ENCODE results near the gene SPP2. TPM values are rescaled to one million over a fixed set of nuclear protein-coding genes. Genes with fewer than 3 reads are reported as not detected.

The SPP2 gene
- polyA plus RNA-seq, 12 donors = 0.59 TPM; not detected in 11

DNA sequence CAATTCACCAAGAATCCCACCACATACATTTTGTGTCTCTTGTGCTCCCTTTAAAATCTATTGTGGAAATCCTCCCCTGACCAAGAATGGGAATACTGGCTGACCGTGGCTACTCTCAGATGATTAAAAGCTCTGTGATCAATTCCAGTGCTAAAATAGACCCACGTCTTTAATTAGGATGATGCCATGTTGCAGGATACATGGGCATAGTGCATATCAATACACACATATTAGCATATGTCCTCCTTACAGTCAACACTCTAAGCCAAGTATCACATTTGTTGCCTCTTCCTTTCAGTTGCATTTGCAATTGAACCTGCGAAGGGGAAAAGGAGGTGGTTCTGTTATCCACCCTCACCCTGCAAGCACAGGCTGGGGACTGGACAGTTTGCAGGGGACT, 41.8 kb downstream of the SPP2 start:
- no peak for DNase-seq

DNA sequence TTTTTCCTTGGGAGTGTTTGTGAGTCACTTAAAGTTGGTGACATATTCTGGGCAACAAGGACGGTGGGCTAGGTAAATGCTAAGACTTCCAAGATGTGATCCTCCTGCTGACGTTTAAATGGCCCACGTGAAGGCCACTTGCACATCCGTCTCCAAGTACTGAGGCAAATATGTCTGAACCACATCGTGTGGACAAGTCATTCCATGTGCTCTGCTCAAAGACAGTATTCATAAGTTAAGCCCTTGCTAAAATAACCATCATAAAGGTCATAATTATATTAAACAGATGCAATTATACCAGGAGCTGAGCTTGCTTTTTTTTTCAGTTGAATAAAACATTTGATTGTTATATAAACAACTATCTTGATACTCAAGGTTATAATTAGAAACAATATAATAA, 44.8 kb downstream of the SPP2 start:
- no peak for DNase-seq

DNA sequence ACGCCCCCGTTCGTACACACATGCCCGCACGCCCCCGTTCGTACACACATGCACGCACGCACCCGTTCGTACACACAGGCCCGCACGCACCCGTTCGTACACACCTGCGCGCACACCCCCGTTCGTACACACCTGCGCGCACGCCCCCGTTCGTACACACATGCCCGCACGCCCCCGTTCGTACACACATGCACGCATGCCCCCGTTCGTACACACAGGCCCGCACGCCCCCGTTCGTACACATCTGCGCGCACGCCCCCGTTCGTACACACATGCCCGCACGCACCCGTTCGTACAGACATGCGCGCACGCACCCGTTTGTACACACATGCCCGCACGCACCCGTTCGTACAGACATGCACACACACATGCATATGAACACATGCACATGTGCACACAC, 45.7 kb downstream of the SPP2 start:
- no peak for DNase-seq

DNA sequence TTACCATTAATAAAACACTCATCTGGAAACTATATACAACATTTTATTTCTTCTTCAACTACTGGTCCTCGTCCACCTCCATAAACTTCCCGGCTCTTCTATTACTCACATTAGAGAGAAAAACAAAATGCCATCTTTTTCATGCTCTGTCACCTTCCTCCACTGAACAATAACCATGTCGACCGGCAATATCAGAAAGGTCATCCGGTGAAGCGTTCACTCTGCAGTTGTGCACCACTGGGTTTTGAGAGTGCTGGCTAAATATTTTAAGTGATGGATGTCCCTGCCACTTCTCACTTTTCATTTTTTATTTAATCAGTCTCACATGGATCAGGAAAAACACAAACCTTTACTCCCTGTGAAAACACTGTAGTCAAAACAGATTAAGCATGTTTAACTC, 48.2 kb downstream of the SPP2 start:
- no peak for DNase-seq

DNA sequence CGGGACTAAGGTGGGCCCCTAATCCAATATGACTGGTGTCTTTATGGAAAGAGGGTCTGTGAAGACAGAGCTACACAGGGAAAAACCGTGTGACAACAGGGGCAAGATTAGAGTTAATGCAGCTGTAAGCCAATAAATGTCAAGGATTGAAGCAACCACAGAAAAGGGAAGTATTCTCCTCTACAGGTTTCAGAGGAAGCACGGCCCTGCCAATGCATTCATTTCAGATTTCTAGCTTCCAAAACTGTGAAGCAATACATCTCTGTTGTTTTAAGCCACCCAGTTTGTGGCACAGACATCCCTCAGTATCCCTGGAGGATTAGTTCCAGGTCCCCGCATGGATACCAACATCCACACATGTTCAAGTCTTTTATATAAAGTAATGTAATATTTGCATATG, 48.8 kb downstream of the SPP2 start:
- no peak for DNase-seq

DNA sequence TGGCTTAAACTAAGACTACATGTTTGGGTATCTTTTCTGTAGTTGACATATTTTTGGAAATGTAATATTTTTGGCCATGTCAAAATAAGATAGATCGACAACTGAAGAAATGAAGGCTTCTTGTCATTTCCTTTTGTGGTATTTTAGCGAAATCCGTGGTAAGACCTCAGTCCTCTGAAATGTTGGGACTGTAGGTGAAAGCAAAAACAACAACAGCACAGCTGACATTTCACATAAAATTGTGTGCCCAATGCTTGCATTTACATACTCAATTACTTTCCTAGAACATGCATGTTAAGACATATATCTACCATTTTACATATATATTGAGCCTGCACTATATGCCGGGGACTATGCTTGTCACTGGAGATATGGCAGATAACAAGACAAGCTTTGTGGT, 50.2 kb downstream of the SPP2 start:
- DNase-seq = no peak

DNA sequence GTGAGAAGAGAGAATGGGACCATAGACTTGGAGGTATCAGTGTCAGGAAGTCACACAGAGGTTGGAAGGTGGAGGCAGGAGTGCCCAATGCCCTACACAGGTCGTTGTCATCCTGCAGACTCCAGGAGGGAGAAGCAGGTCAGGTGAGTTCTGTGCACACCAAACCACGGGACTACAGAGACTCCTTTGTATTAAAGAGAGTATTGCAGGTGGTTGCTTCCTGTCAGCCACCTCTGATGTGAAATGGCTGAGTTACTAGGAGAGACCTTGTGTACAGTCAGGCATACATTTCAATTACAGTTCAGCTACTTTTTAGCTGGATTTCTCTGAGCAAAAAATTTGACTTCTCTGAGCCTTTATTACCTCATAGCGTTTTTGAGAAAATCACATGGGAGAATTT, 51.6 kb downstream of the SPP2 start:
- no peak for DNase-seq

DNA sequence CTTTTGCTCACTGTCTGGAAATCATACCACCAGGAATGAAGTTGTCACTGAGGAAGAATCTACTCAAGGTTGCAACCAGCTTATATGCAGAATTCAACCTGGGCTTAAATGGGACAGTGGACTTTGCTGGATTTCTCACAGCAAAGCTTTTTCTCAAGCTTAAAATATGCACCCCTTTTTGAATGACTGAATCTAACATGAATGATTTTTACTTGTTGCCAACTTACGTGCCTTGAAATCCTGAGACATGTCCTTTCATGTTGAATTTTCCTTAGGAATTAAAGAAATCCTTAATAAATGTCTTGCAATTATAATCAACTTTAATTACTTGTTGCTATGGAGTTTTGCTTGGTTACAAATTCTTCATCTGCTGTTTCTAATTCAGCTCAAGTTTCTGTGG, 57.4 kb downstream of the SPP2 start:
- DNase-seq = no peak

DNA sequence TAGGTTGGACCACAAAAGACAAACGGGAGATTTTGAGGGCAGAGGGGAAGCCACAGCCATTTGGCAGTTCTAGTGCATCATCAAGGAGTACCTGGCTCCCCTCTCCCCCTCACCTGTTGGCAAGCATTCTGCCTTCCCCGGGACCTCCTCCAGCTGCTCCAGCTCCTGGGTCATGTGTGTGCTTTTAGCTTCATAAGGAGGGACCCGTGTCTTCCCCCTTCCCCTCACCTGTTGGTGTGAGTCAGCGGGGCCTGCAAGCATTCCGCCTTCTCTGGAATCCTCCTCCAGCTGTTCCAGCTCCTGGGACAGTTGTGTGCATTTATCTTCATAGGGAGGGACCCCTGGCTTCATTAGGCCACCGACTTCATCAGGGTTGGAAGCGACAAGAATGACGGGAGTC, 58.8 kb downstream of the SPP2 start:
- no peak for DNase-seq

DNA sequence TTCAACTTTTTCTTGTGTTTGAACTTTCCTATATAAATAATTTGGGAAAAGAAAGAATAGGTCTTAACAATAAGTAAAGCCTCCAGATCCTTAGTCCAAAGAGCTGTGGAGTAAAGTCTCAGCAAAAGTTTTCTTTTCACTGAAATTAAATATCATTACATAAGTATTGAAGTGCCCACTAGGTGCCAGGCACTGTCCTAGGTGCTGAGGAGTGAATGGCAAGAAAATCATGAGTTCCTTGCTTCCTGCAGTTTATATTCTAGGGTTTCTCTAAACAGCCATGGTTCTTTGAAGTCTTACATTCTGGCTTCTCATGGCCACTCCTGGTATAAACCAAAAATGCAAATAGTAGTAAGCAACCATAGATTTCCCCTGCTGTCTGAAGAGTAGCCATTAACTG, 59.7 kb downstream of the SPP2 start:
- DNase-seq = no peak

DNA sequence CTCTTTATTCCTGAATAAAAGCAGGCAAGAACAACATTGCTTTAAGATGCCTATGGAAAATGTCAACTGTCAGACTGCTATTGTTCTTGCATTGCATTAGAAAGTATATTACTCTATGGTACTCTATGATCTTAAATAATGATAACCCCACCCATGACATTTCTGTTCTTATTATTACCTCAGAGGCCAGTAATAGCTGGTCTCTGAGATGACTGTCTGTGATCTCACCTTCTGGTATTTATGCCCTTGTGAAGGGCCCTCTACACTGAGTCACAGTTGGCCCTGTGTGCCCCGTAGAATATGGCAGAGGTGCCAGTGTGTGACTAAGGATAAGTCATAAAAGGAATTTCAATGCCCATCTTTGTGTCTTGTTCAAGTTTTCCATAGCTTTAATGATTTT, 61.0 kb downstream of the SPP2 start:
- DNase-seq = no peak

DNA sequence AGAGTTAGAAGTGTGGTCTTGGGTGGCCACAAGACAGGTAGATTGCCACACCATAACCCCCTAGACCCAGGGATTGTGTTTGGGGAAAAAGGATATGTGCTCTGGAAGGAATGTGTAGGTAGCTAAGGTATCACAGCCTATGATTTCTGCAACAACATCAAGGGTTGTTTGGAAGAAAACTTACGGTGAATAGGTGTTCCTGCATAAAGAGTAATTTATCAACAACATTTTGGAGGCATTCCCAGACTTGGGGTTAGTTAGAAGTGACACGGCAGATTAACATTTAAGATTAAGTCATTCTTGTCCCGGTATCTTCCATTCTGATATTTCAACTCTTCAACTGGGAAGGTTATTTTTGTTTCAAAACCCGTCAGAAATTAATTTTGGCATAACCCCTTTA, 65.5 kb downstream of the SPP2 start:
- no peak for DNase-seq

DNA sequence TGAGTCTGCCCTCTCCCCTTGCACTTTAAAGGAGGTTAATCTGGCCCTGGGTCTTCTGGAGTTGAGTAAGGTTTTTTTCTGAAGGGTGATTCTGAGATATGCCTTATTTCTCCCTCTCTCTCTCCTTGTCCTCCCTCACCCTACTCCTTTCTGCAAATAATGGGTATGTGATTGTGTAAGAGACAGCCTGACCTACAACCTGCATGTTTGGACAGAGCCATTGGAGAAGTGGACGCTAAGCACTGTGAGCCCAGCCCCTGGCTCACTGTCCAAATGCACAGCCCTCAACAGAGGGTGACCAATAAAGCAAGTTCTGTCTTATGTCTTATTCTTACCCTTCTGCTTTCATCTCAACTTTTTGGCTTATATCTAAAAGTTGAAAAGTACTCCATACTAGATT, 71.5 kb downstream of the SPP2 start:
- DNase-seq = no peak

DNA sequence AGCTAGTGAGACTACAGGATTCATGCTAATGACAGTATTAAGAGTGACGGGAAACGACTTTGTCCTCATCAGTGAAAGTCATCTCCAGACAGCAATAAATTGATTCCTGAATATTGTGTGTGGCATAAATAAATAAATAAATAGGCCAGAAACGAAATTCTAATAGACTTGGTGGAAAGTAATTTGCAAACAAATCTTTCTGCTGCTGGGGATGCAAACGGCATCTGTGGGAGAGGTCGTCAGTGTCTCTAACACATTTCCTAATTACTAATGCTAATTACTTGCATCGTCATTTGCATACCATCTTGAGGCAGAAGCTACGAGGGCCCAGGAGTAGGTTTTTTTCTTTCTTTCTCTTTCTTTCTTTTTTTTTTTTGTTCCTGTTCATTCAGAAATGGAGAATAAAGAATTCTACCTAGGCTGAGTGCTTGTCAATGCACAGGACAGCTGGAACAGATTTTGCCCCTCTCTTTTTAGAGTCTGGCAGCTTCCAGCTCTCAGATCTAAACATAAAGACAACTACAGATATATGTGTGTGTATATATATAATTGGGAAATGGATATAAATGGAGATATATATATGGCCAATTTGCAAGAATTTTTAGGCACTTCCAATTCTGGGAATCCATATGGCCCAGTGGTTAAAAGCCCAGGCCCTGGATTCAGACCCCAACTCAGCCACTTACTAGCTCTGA, 75.1 kb downstream of the SPP2 start:
- no peak for DNase-seq

DNA sequence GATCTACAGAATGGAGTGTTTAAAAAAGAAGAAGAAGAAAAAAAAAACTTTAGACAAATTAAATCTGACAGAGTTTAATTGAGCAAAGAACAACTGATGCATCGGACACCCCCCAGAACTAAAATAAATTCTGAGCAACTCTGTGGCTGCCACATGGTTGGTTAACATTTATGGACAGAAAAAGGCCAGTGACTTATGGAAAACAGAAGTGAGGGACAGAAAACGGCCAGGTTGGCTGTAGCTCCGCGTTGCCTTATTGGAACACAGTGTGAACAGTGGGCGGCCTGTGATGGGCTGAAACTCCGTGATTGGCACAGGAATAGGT, 75.6 kb downstream of the SPP2 start:
- no peak for DNase-seq

Other genes starting within 250 kb of the SPP2 start
- gene HJURP, start 196.2 kb upstream of the SPP2 start, polyA plus RNA-seq (ENCODE audit: insufficient read length in 12 of 12) = 10 to 100 TPM in 8 of 12 donors, 1 to 10 TPM in 3, not detected in 1; 6.2 to 31.1 (median 12.0) TPM
- gene TRPM8, start 133.3 kb upstream of the SPP2 start, polyA plus RNA-seq (ENCODE audit: insufficient read length in 12 of 12) = under 1 TPM in 4 of 12 donors, not detected in 8; 0.11 to 0.30 (median 0.26) TPM

Measured in muscle of arm (tissue), 12 donors.